Fibroblast of skin of left biceps (primary cell): ENCODE measurements around the gene PFDN6.

Experiments used
- DNase-seq, 2 experiments: peaks; one replicate each; pipeline ENCODE4 v3.0.0-alpha.2; 2013; ENCODE audit warnings: low read depth in 2 of 2

PFDN6 gene

GRCh38 chr6:33295621-33296369, 6.4 kb downstream of the PFDN6 start:
- DNase-seq = no peak

- DNase-seq = no peak
Observed at GRCh38 chr6:33296797-33297405, 7.5 kb downstream of the PFDN6 start.

- DNase-seq = no peak
Observed at GRCh38 chr6:33297406-33297955, 8.1 kb downstream of the PFDN6 start.

GRCh38 chr6:33297956-33298772, 8.8 kb downstream of the PFDN6 start:
- DNase-seq = no peak

- no peak for DNase-seq
Observed at GRCh38 chr6:33298773-33299236, 9.4 kb downstream of the PFDN6 start, which contains the start of gene RGL2. Gene RGL2, minus strand, starts transcription at chr6:33298942. Its CDS starts 332 bp downstream, at chr6:33298610.

GRCh38 chr6:33299237-33299944, 10.0 kb downstream of the PFDN6 start:
- peak; percentile 72 to 76 for DNase-seq

- no peak for DNase-seq
Observed at GRCh38 chr6:33301877-33302276, 12.5 kb downstream of the PFDN6 start.

- DNase-seq = no peak
Observed at GRCh38 chr6:33304216-33304615, 14.8 kb downstream of the PFDN6 start.

- DNase-seq = no peak
Observed at GRCh38 chr6:33305052-33305451, 15.7 kb downstream of the PFDN6 start.

GRCh38 chr6:33306356-33306755, 17.0 kb downstream of the PFDN6 start:
- no peak for DNase-seq

GRCh38 chr6:33312361-33313104, 23.1 kb downstream of the PFDN6 start:
- no peak for DNase-seq

- DNase-seq = no peak
Observed at GRCh38 chr6:33313105-33313708, 23.8 kb downstream of the PFDN6 start.

- no peak for DNase-seq
Observed at GRCh38 chr6:33313709-33314514, 24.5 kb downstream of the PFDN6 start, which contains the start of gene TAPBP. Gene TAPBP, minus strand, starts transcription at chr6:33314078. Its CDS starts 37 bp downstream, at chr6:33314041.

- DNase-seq = no peak
Observed at GRCh38 chr6:33314515-33314942, 25.1 kb downstream of the PFDN6 start.

- DNase-seq = no peak
Observed at GRCh38 chr6:33314943-33315792, 25.8 kb downstream of the PFDN6 start.

GRCh38 chr6:33315793-33316602, 26.6 kb downstream of the PFDN6 start:
- DNase-seq = no peak

- DNase-seq = no peak
Observed at GRCh38 chr6:33316603-33317418, 27.4 kb downstream of the PFDN6 start.
